Gastroesophageal sphincter (tissue), 4 donors: Measurements from ENCODE around the gene CDHR5. TPM values are rescaled to one million over a fixed set of nuclear protein-coding genes. Genes with fewer than 3 reads are reported as not detected.
"Not testable (repeated sequence)": the region's sequence is repeated elsewhere in the genome, so short reads cannot be mapped to it uniquely, and the experiment has no call there.

Source experiments
- ATAC-seq: fragments of 150-250 bp; one replicate; pipeline ENCODE4 v1.9.1; 2016; ENCODE audit warnings: mild to moderate bottlenecking, moderate library complexity
- H3K27ac ChIP-seq, 4 donors: fragments of 200-600 bp; sonication (generic) in 3 of 4; 1 replicate in 3 of 4; 2 replicates in 1 of 4; pipeline ENCODE4 v1.5.1; 2016 to 2019
- H3K27me3 ChIP-seq: fragments of 200-600 bp; sonication (generic); one replicate; pipeline ENCODE4 v1.5.1; 2019
- H3K36me3 ChIP-seq, 2 donors: fragments of 200-600 bp; sonication (generic); one replicate each; pipeline ENCODE4 v1.5.1; 2019; ENCODE audit warnings: control low read depth in 1 of 2
- H3K4me1 ChIP-seq, 3 donors: fragments of 200-600 bp; sonication (generic); 1 replicate in 2 of 3; 2 replicates in 1 of 3; pipeline ENCODE4 v1.5.1; 2016 to 2019; ENCODE audit warnings: control low read depth in 2 of 3
- H3K4me3 ChIP-seq, 2 donors: fragments of 200-600 bp; sonication (generic); one replicate each; pipeline ENCODE4 v1.5.1; 2019; ENCODE audit warnings: mild to moderate bottlenecking in 1 of 2, moderate library complexity in 1 of 2
- H3K9me3 ChIP-seq, 3 donors: fragments of 200-600 bp; sonication (generic); one replicate each; pipeline ENCODE4 v1.5.1; 2017 to 2019; ENCODE audit warnings: control low read depth in 2 of 3
- CTCF ChIP-seq, 4 experiments: fragments of 200-600 bp in 2 of 4; fragments of 450-650 bp in 2 of 4; sonication (generic) in 1 of 4; IDR thresholded peaks; one replicate each; pipeline ENCODE4 v1.5.1; 2017 to 2019; ENCODE audit warnings: antibody characterized with exemption in 4 of 4, mild to moderate bottlenecking in 2 of 4, moderate library complexity in 2 of 4
- EP300 ChIP-seq: sonication (generic); formaldehyde crosslinking; IDR thresholded peaks from one replicate; pipeline ENCODE4 v1.6.1; 2017; ENCODE audit warnings: antibody characterized with exemption, mild to moderate bottlenecking
- POLR2A ChIP-seq, 2 donors: fragments of 450-650 bp; IDR thresholded peaks; one replicate each; pipeline ENCODE4 v1.6.1; 2017; ENCODE audit warnings: antibody characterized with exemption in 2 of 2, mild to moderate bottlenecking in 2 of 2, moderate library complexity in 1 of 2
- POLR2AphosphoS5 ChIP-seq: sonication (generic); formaldehyde crosslinking; IDR thresholded peaks from one replicate; pipeline ENCODE4 v1.6.1; 2017; ENCODE audit warnings: antibody characterized with exemption
- WGBS, 2 donors: methylation state at CpG; one replicate each; pipeline ENCODE4 v1.1.5; 2018; ENCODE audit warnings: low coverage in 1 of 2; 5-methylcytosine and 5-hydroxymethylcytosine counted together
- total RNA-seq, 4 donors: library from RNA; depleted of rRNA; stranded (reverse); fragments of >200 nt; gene quantifications; one replicate each; pipeline ENCODE4 v1.1.0, GENCODE V29; 2016

The CDHR5 gene
- total RNA-seq, 4 donors from 2014 or later = not detected

- no peak overlapping the region for H3K27ac ChIP-seq
- peaks cover 0 to 75% of the 10 kb centered on the region in 2 donors for H3K36me3 ChIP-seq
- TF ChIP-seq EP300 = no peak
- no peak for TF ChIP-seq POLR2A (IDR thresholded peaks at IDR 0.05)
- no peak for TF ChIP-seq CTCF (IDR thresholded peaks at IDR 0.05)
- no peak for TF ChIP-seq POLR2AphosphoS5
- H3K9me3 ChIP-seq = no peaks in the 10 kb centered on the region
- no peaks in the 10 kb centered on the region for H3K27me3 ChIP-seq
- no peak overlapping the region for H3K4me3 ChIP-seq
- ATAC-seq = no peak
- 85 to 86% methylated on average over 6 to 7 of the region's 16 CpGs for WGBS, 2 donors
- H3K4me1 ChIP-seq = peaks cover 0 to 4% (median 0%) of the 10 kb centered on the region in 3 donors
Measured at GRCh38 chr11:659532-660085, 34.9 kb upstream of the CDHR5 start.

- WGBS, 2 donors = 60 to 86% methylated on average over 3 to 8 of the region's 14 CpGs
- Histone ChIP-seq H3K4me1 (peaks cover 0 to 1% (median 0%) of the 10 kb centered on the region in 3 donors), H3K9me3 (no peaks in the 10 kb centered on the region), H3K27ac (no peak overlapping the region), H3K4me3 (no peak overlapping the region), H3K36me3 (peaks cover 0 to 83% of the 10 kb centered on the region in 2 donors), H3K27me3 (no peaks in the 10 kb centered on the region)
- ATAC-seq = no peak
- TF ChIP-seq CTCF (IDR thresholded peaks at IDR 0.05) (no peak), POLR2AphosphoS5 (no peak), POLR2A (IDR thresholded peaks at IDR 0.05) (no peak), EP300 (no peak)
Measured at GRCh38 chr11:657691-658126, 33.0 kb upstream of the CDHR5 start.

- Histone ChIP-seq H3K4me1 (no peaks in the 10 kb centered on the region), H3K27me3 (no peaks in the 10 kb centered on the region), H3K9me3 (no peaks in the 10 kb centered on the region), H3K4me3 (no peak overlapping the region), H3K27ac (no peak overlapping the region), H3K36me3 (peaks cover 0 to 78% of the 10 kb centered on the region in 2 donors)
- no peak for TF ChIP-seq POLR2AphosphoS5
- TF ChIP-seq EP300 = no peak
- TF ChIP-seq CTCF (IDR thresholded peaks at IDR 0.05) = no peak
- TF ChIP-seq POLR2A (IDR thresholded peaks at IDR 0.05) = no peak
- no peak for ATAC-seq
- WGBS, 2 donors = 33% methylated on average over 1 of the region's 7 CpGs; no CpG with 5 or more reads in 1 of the 2 donors
Measured at GRCh38 chr11:656866-657265, 32.1 kb upstream of the CDHR5 start.

GRCh38 chr11:656426-656825 lies 31.7 kb upstream of the CDHR5 start:
- Histone ChIP-seq H3K4me1 (no peaks in the 10 kb centered on the region), H3K27ac (no peak overlapping the region), H3K27me3 (no peaks in the 10 kb centered on the region), H3K4me3 (no peak overlapping the region), H3K9me3 (no peaks in the 10 kb centered on the region), H3K36me3 (peaks cover 0 to 77% of the 10 kb centered on the region in 2 donors)
- no peak for ATAC-seq
- 87 to 100% methylated on average over 2 to 3 of the region's 14 CpGs for WGBS, 2 donors
- TF ChIP-seq POLR2A (IDR thresholded peaks at IDR 0.05) (no peak), POLR2AphosphoS5 (no peak), CTCF (IDR thresholded peaks at IDR 0.05) (no peak), EP300 (no peak)

GRCh38 chr11:655036-655726 lies 30.4 kb upstream of the CDHR5 start:
- Histone ChIP-seq H3K4me3 (no peak overlapping the region), H3K27ac (no peak overlapping the region), H3K27me3 (no peaks in the 10 kb centered on the region), H3K9me3 (no peaks in the 10 kb centered on the region), H3K4me1 (no peaks in the 10 kb centered on the region), H3K36me3 (peaks cover 0 to 75% of the 10 kb centered on the region in 2 donors)
- TF ChIP-seq POLR2A (IDR thresholded peaks at IDR 0.05) = no peak
- no peak for TF ChIP-seq CTCF (IDR thresholded peaks at IDR 0.05)
- TF ChIP-seq EP300 = no peak
- TF ChIP-seq POLR2AphosphoS5 = no peak
- no peak for ATAC-seq
- 90 to 94% methylated on average over 8 to 14 of the region's 30 CpGs for WGBS, 2 donors

- 100% methylated on average over 1 of the region's 12 CpGs; no CpG with 5 or more reads in 1 of the 2 donors for WGBS, 2 donors
- not testable (repeated sequence) for H3K27ac ChIP-seq, H3K4me3 ChIP-seq, H3K27me3 ChIP-seq, ATAC-seq, H3K4me1 ChIP-seq, H3K9me3 ChIP-seq
- H3K36me3 ChIP-seq = peaks cover 0 to 72% of the 10 kb centered on the region in 2 donors
Measured at GRCh38 chr11:654444-654843, 29.7 kb upstream of the CDHR5 start.
